DMS153 treated with DMSO at 0.1 percent for 48 hours (cell line): Measurements from ENCODE around the gene ACSM2B.
"Not testable (repeated sequence)": the region's sequence is repeated elsewhere in the genome, so short reads cannot be mapped to it uniquely, and the experiment has no call there.

ENCODE experiments used
- DNase-seq: peaks from one replicate; lab custom pipeline; 2025; ENCODE audit not compliant: unreplicated experiment; lab: John Stamatoyannopoulos, UW

Gene ACSM2B

GRCh38 chr16:20598832-20599469 lies 22.8 kb upstream of the ACSM2B start:
- no peak for DNase-seq

- not testable (repeated sequence) for DNase-seq
Measured at GRCh38 chr16:20595694-20596093, 19.5 kb upstream of the ACSM2B start.

GRCh38 chr16:20595068-20595467 lies 18.9 kb upstream of the ACSM2B start:
- not testable (repeated sequence) for DNase-seq

GRCh38 chr16:20592780-20593179 lies 16.6 kb upstream of the ACSM2B start:
- DNase-seq, result not testable (repeated sequence)

GRCh38 chr16:20589486-20589885 lies 13.3 kb upstream of the ACSM2B start:
- not testable (repeated sequence) for DNase-seq

GRCh38 chr16:20587645-20588074 lies 11.5 kb upstream of the ACSM2B start:
- not testable (repeated sequence) for DNase-seq

GRCh38 chr16:20586716-20587115 lies 10.5 kb upstream of the ACSM2B start:
- not testable (repeated sequence) for DNase-seq

GRCh38 chr16:20586112-20586511 lies 9.9 kb upstream of the ACSM2B start:
- DNase-seq, result not testable (repeated sequence)

- DNase-seq, result not testable (repeated sequence)
Measured at GRCh38 chr16:20580487-20581259, 4.5 kb upstream of the ACSM2B start.

- not testable (repeated sequence) for DNase-seq
Measured at GRCh38 chr16:20578091-20578490, 1.9 kb upstream of the ACSM2B start.

- not testable (repeated sequence) for DNase-seq
Measured at GRCh38 chr16:20569117-20569651, 7.0 kb downstream of the ACSM2B start.

- DNase-seq, result no peak
Measured at GRCh38 chr16:20568404-20568803, 7.8 kb downstream of the ACSM2B start.

- DNase-seq, result no peak
Measured at GRCh38 chr16:20566864-20567263, 9.3 kb downstream of the ACSM2B start.

- DNase-seq, result not testable (repeated sequence)
Measured at GRCh38 chr16:20565334-20565733, 10.8 kb downstream of the ACSM2B start.

GRCh38 chr16:20564218-20564617 lies 11.9 kb downstream of the ACSM2B start:
- DNase-seq, result not testable (repeated sequence)

- not testable (repeated sequence) for DNase-seq
Measured at GRCh38 chr16:20555628-20556027, 20.5 kb downstream of the ACSM2B start.

GRCh38 chr16:20554689-20555088 lies 21.5 kb downstream of the ACSM2B start:
- not testable (repeated sequence) for DNase-seq

GRCh38 chr16:20553493-20553892 lies 22.7 kb downstream of the ACSM2B start:
- not testable (repeated sequence) for DNase-seq

- DNase-seq, result not testable (repeated sequence)
Measured at GRCh38 chr16:20546951-20547350, 29.2 kb downstream of the ACSM2B start.

GRCh38 chr16:20546278-20546853 lies 29.8 kb downstream of the ACSM2B start:
- DNase-seq, result not testable (repeated sequence)

- DNase-seq, result not testable (repeated sequence)
Measured at GRCh38 chr16:20540603-20541316, 35.4 kb downstream of the ACSM2B start.
